Measurements from ENCODE around the gene FBXO30.

FBXO30 gene

GRCh38 chr6:145836170-145836569, 21.6 kb upstream of the FBXO30 start:
- H3K27ac ChIP-seq, result no peak overlapping the region
- no peak for TF ChIP-seq CTCF (conservative IDR thresholded peaks at IDR 0.05)

- TF ChIP-seq CTCF (conservative IDR thresholded peaks at IDR 0.05), result no peak
- no peak overlapping the region for H3K27ac ChIP-seq
These were observed 16.0 kb upstream of the FBXO30 start for GRCh38 chr6:145830612-145831011.

GRCh38 chr6:145829950-145830349, 15.4 kb upstream of the FBXO30 start:
- H3K27ac ChIP-seq, result no peak overlapping the region
- TF ChIP-seq CTCF (conservative IDR thresholded peaks at IDR 0.05), result no peak

- no peak overlapping the region for H3K27ac ChIP-seq
- no peak for TF ChIP-seq CTCF (conservative IDR thresholded peaks at IDR 0.05)
These were observed 14.5 kb upstream of the FBXO30 start for GRCh38 chr6:145829102-145829501.

GRCh38 chr6:145824344-145824743, 9.7 kb upstream of the FBXO30 start:
- no peak for TF ChIP-seq CTCF (conservative IDR thresholded peaks at IDR 0.05)
- H3K27ac ChIP-seq, result no peak overlapping the region

GRCh38 chr6:145823328-145823944, 8.8 kb upstream of the FBXO30 start:
- TF ChIP-seq CTCF (conservative IDR thresholded peaks at IDR 0.05), result no peak

GRCh38 chr6:145822456-145822855, 7.9 kb upstream of the FBXO30 start:
- H3K27ac ChIP-seq, result no peak overlapping the region
- no peak for TF ChIP-seq CTCF (conservative IDR thresholded peaks at IDR 0.05)

More at GRCh38 chr6:145823328-145823944, 8.8 kb upstream of the FBXO30 start:
- H3K27ac ChIP-seq, result no peak overlapping the region

Measured in VCaP (cell line).